ENCODE results near the gene OSBPL10. TPM values are rescaled to one million over a fixed set of nuclear protein-coding genes. Genes with fewer than 3 reads are reported as not detected.
"Not testable (repeated sequence)": the region's sequence is repeated elsewhere in the genome, so short reads cannot be mapped to it uniquely, and the experiment has no call there.

The OSBPL10 gene
- total RNA-seq, 1 experiment from 2014 or later, result 8.3 TPM

GRCh38 chr3:31704591-31705179 is 276.4 kb downstream of the OSBPL10 start:
- DNase-seq (ENCODE audit: low spot score), result peak; percentile 66

GRCh38 chr3:31704156-31704555 is 276.9 kb downstream of the OSBPL10 start:
- no peak for DNase-seq (ENCODE audit: low spot score)

GRCh38 chr3:31701286-31701685 is 279.8 kb downstream of the OSBPL10 start:
- no peak for DNase-seq (ENCODE audit: low spot score)

GRCh38 chr3:31699309-31699953 is 281.6 kb downstream of the OSBPL10 start:
- DNase-seq (ENCODE audit: low spot score), result no peak

- DNase-seq (ENCODE audit: low spot score), result no peak
Observed at GRCh38 chr3:31696815-31697548, 284.1 kb downstream of the OSBPL10 start.

- DNase-seq (ENCODE audit: low spot score), result no peak
Observed at GRCh38 chr3:31696009-31696297, 285.1 kb downstream of the OSBPL10 start.

GRCh38 chr3:31695280-31696008 is 285.6 kb downstream of the OSBPL10 start:
- DNase-seq (ENCODE audit: low spot score), result no peak

- DNase-seq (ENCODE audit: low spot score), result no peak
Observed at GRCh38 chr3:31693346-31693745, 287.7 kb downstream of the OSBPL10 start.

- no peak for DNase-seq (ENCODE audit: low spot score)
Observed at GRCh38 chr3:31692751-31693150, 288.3 kb downstream of the OSBPL10 start.

- DNase-seq (ENCODE audit: low spot score), result no peak
Observed at GRCh38 chr3:31690771-31691170, 290.3 kb downstream of the OSBPL10 start.

GRCh38 chr3:31689523-31689922 is 291.5 kb downstream of the OSBPL10 start:
- not testable (repeated sequence) for DNase-seq (ENCODE audit: low spot score)

- no peak for DNase-seq (ENCODE audit: low spot score)
Observed at GRCh38 chr3:31688984-31689383, 292.1 kb downstream of the OSBPL10 start.

GRCh38 chr3:31687020-31687802 is 293.9 kb downstream of the OSBPL10 start:
- no peak for DNase-seq (ENCODE audit: low spot score)

GRCh38 chr3:31680072-31680870 is 300.8 kb downstream of the OSBPL10 start:
- no peak for DNase-seq (ENCODE audit: low spot score)

- DNase-seq (ENCODE audit: low spot score), result no peak
Observed at GRCh38 chr3:31676556-31676955, 304.5 kb downstream of the OSBPL10 start.

- no peak for DNase-seq (ENCODE audit: low spot score)
Observed at GRCh38 chr3:31673950-31674349, 307.1 kb downstream of the OSBPL10 start.

- no peak for DNase-seq (ENCODE audit: low spot score)
Observed at GRCh38 chr3:31671976-31672375, 309.1 kb downstream of the OSBPL10 start.

- no peak for DNase-seq (ENCODE audit: low spot score)
Observed at GRCh38 chr3:31671451-31671850, 309.6 kb downstream of the OSBPL10 start.

- DNase-seq (ENCODE audit: low spot score), result no peak
Observed at GRCh38 chr3:31670722-31671121, 310.3 kb downstream of the OSBPL10 start.

- DNase-seq (ENCODE audit: low spot score), result no peak
Observed at GRCh38 chr3:31670136-31670535, 310.9 kb downstream of the OSBPL10 start.

- no peak for DNase-seq (ENCODE audit: low spot score)
Observed at GRCh38 chr3:31668242-31668641, 312.8 kb downstream of the OSBPL10 start.

Measured in H4 (cell line).